Gastrocnemius medialis (tissue), 4 donors: ENCODE results near the gene UHRF2.

Source experiments
- CTCF ChIP-seq, 5 experiments: fragments of 450-650 bp in 3 of 5; fragments of 200-600 bp in 2 of 5; sonication (generic) in 2 of 5; IDR thresholded peaks in 4 of 5; conservative IDR thresholded peaks in 1 of 5; 1 replicate in 4 of 5; 2 replicates in 1 of 5; pipeline ENCODE4 v1.5.1; 2016 to 2019; ENCODE audit warnings: antibody characterized with exemption in 5 of 5, mild to moderate bottlenecking in 3 of 5, moderate library complexity in 3 of 5
- POLR2A ChIP-seq, 2 donors: fragments of 450-650 bp; IDR thresholded peaks; one replicate each; pipeline ENCODE4 v1.6.1; 2017; ENCODE audit warnings: antibody characterized with exemption in 2 of 2, mild to moderate bottlenecking in 2 of 2, moderate library complexity in 2 of 2

GRCh38 chr9:6459718-6460117 is 46.7 kb downstream of the UHRF2 start:
- TF ChIP-seq CTCF (IDR thresholded peaks at IDR 0.05 in 4 of 5, conservative IDR thresholded peaks at IDR 0.05 in 1 of 5): no peak
- no peak for TF ChIP-seq POLR2A (IDR thresholded peaks at IDR 0.05)
